SU-DHL-6 (cell line): ENCODE results near the gene PUDP.

Experiments used
- CTCF ChIP-seq: fragments of 200-600 bp; sonication (generic); IDR thresholded peaks from one replicate; pipeline ENCODE4 v1.5.1; 2017; ENCODE audit warnings: antibody characterized with exemption, mild to moderate bottlenecking, low read length, moderate library complexity; ENCODE audit not compliant: insufficient read depth, poor library complexity, severe bottlenecking
- EZH2phosphoT487 ChIP-seq: fragments of 200-600 bp; sonication (generic), shearing (Covaris generic); conservative IDR thresholded peaks from 2 replicates; pipeline ENCODE4 v1.6.1; 2018; ENCODE audit warnings: mild to moderate bottlenecking, antibody characterized with exemption, low read length, moderate library complexity, mixed read lengths

GRCh38 chrX:7109838-7110793, 37.8 kb downstream of the PUDP start:
- TF ChIP-seq CTCF (no peak), EZH2phosphoT487 (no peak)
